ENCODE data around the gene ANKRD23. TPM values are rescaled to one million over a fixed set of nuclear protein-coding genes. Genes with fewer than 3 reads are reported as not detected.
A peak's percentile ranks its signal among the peaks of the same experiment; 100 is the strongest.
"Not testable (repeated sequence)": the region's sequence is repeated elsewhere in the genome, so short reads cannot be mapped to it uniquely, and the experiment has no call there.

Gene ANKRD23
- polyA plus RNA-seq, 1 donor = 21.3 TPM

DNA sequence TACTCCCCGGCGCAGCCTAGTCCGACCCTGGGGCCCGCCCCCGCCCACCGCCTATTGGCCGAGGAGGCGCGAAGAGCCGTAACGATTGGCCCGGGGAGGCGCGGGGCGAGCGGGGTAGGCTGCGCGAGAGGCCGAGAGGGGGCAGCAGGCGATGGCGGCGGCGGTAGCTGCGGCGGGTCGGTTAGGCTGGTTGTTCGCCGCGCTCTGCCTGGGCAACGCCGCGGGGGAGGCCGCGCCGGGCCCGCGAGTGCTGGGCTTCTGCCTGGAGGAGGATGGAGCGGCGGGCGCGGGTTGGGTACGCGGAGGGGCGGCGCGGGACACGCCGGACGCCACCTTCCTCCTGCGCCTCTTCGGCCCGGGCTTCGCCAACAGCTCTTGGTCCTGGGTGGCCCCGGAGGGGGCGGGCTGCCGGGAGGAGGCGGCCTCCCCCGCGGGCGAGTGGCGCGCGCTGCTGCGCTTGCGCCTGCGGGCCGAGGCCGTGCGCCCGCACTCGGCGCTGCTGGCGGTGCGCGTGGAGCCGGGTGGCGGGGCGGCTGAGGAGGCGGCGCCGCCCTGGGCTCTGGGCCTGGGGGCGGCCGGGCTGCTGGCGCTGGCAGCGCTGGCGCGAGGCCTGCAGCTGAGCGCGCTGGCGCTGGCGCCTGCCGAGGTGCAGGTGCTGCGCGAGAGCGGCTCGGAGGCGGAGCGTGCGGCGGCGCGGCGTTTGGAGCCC is 27.5 kb downstream of the ANKRD23 start, which contains the start of gene CNNM3:
Gene CNNM3, plus strand, starts transcription at position 142 of the 709 bp plus-strand sequence. Its CDS starts 10 bp downstream, at position 152.
- peak; percentile 59 for DNase-seq (ENCODE audit: low read depth)

DNA sequence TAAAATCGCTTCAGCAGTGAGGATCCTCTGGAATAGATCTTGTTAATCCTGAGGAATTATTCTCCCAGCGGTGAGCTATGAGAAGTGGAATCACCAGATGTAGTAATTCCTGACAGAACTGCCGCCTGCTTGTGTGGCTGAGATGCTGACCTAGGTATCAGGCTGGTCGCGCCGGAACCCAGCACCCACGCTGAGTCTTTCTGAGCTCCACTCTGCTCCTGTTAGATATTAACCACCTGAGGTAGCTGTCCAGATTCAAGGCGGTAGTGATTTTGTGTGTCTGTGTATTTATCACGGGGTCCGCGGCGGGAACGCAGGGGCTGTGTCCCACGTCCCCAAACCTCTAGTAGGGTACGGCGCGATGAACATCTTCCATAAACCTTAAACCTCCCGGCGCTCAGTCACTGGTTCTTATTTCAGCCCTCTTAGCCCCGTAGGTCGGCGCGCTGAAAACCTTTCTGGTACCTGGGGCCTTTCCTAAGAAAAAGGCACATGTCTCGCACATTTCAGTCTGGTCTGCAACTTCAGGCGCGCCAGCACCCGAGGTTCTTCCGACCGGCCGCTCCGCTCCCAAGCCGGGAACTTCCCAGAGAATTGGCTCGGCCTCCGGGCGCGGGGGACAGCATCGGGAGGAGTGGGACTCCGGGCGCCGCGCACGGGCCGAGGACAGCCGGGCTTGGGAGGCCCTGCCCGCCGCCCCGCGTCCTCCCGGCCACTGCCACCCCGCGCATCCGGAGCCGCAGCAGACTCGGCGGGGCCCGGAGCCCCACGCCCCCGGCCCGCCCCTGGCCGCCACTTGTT is 28.3 kb downstream of the ANKRD23 start:
- no peak for DNase-seq (ENCODE audit: low read depth)

GRCh38 chr2:96813656-96814055 is 30.2 kb downstream of the ANKRD23 start:
- no peak for DNase-seq (ENCODE audit: low read depth)

DNA sequence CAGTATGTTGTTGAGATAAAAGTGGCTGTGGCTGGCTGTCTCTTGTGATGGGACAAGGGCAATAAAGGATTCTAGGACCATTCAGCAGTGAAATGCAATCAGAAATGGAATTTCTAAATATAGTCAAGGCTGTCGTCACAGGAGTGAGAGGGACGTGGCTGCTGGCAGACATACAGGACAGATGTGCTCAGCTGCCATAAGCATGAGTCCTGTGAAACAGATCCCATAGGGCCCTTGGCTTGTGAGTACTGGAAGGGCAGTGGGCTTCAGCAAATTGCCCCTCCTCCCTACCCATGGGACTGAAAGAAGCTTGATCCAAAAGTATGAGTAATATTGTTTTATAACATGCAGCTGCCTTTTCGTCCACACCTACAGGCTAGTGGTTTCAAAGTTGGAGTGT is 31.9 kb downstream of the ANKRD23 start:
- DNase-seq (ENCODE audit: low read depth) = peak; percentile 81

- DNase-seq (ENCODE audit: low read depth) = no peak
These were observed 33.0 kb downstream of the ANKRD23 start for GRCh38 chr2:96810783-96811192.

GRCh38 chr2:96809951-96810782 is 33.7 kb downstream of the ANKRD23 start:
- no peak for DNase-seq (ENCODE audit: low read depth)

DNA sequence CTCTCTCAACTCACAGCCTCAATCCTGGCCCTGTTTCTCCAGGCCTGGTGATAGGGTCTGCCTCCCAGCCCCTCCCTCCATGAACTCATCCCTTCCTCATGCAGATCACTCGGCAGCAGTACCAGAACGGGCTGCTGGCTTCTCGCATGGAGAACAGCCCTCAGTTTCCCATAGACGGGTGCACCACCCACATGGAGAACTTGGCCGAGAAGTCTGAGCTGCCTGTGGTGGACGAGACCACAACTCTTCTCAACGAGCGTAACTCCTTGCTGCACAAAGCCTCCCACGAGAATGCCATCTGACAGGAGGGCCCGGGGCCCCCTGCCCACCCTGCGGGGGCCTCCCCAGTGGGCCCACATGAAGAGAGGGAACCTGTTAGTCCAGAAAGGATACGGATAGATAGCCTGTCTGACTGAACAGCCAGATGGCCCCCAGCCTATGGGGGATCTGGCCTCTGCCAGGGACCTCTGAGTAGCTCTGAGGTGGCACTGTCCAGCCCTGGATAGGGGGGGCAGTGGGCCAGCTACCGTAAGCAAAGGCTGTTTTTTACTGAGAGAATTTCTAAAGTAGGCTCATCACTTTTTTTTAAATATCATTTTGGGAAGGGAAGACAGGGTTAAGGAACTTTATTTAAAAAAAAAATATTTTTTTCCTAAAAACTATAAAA is 34.5 kb downstream of the ANKRD23 start:
- no peak for DNase-seq (ENCODE audit: low read depth)

DNA sequence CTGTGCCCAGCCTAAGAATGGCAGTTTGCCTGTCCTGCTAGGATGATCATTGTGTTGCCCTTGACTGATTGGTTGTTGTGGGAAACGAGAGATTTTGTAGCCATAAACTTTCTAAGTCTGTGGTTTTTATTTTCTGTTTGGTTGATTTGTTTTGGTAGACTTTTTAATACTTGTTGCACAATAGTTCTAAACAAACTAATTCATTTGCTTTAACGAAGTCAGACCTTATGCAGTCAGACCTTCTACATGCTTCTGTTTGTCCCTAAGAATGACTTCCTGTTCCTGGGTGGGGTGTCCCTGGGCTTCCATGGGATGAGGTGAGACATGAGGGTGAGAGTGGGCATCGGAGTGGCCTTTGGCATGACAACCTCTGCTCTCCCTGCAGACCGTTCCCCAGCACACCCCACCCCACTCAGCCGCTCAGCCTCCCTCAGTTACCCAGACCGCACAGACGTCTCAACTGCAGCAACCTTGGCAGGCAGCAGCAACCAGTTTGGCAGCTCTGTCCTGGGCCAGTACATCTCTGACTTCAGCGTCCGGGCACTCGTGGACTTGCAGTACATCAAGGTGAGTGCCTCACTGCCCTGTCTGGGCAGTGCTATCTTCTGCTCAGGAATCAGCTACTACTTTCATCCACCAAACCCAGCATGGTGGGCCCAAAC is 35.5 kb downstream of the ANKRD23 start:
- no peak for DNase-seq (ENCODE audit: low read depth)

DNA sequence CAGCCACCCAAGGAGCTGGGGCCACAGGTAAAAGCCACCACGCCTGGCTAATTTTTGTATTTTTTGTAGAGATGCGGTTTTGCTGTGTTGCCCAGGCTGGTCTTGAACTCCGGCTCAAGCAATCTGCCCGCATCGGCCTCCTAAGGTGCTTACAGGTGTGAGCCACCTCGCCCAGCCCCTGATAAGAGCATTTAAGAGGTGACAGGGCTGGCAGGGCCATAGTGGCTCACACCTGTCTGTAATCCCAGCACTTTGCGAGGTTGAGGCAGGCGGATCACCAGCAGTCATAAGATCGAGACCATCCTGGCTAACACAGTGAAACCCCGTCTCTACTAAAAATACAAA is 36.7 kb downstream of the ANKRD23 start:
- no peak for DNase-seq (ENCODE audit: low read depth)

GRCh38 chr2:96806468-96807126 is 37.2 kb downstream of the ANKRD23 start:
- DNase-seq (ENCODE audit: low read depth) = no peak

- DNase-seq (ENCODE audit: low read depth) = not testable (repeated sequence)
These were observed 37.9 kb downstream of the ANKRD23 start for GRCh38 chr2:96805946-96806345.

GRCh38 chr2:96804986-96805385 is 38.8 kb downstream of the ANKRD23 start:
- no peak for DNase-seq (ENCODE audit: low read depth)

DNA sequence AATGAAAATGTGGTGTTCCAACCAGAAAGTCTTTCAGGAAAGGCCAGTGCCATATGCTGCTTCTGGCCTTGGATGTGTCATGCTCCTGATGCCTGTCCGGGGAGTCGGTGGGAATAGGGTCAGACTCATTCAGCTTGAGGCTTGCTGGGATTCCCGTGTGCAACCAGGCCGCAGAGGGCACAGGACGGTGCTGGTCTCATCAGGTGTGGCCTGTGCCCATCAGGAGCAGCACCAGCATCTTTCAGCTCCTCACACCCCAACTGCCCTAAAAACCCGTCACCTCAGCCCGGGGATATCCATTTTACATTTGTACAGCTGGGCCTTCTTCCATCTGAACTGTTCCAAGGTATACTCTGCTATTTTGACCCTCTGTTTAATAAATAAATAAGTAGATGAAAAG is 41.1 kb downstream of the ANKRD23 start:
- DNase-seq (ENCODE audit: low read depth) = no peak

DNA sequence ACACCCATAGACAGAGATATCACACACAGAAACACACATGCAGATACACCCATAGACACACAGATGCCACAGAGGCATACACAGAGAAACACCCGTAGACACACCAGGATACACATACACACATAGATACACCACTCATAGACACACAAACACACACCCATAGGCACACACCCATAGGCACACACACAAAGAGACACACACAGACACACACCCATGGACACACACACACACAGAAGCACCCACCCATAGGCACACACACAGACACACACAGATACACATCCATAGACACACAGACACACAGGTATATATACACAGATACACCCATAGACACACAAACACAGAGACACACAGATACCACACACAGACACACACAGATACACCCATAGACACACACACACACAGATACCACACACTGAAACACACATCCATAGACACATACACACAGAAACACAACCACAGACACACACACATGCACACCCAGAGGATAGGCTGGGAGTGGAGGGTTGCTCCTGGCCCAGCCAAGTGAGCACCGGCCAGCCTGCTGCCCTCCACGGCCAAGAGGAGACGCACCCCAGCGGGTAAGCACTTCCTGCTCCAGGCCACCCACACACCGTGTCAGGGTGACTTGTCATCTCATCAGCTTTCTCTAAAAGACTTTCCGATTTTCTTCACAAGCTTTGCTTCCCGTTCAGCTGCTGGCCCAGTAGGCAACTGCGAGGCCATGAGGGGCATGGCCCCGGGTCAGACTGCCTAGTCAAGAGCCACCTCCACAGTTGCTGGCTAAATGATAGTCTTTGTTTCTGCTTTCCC is 41.8 kb downstream of the ANKRD23 start:
- DNase-seq (ENCODE audit: low read depth) = no peak

DNA sequence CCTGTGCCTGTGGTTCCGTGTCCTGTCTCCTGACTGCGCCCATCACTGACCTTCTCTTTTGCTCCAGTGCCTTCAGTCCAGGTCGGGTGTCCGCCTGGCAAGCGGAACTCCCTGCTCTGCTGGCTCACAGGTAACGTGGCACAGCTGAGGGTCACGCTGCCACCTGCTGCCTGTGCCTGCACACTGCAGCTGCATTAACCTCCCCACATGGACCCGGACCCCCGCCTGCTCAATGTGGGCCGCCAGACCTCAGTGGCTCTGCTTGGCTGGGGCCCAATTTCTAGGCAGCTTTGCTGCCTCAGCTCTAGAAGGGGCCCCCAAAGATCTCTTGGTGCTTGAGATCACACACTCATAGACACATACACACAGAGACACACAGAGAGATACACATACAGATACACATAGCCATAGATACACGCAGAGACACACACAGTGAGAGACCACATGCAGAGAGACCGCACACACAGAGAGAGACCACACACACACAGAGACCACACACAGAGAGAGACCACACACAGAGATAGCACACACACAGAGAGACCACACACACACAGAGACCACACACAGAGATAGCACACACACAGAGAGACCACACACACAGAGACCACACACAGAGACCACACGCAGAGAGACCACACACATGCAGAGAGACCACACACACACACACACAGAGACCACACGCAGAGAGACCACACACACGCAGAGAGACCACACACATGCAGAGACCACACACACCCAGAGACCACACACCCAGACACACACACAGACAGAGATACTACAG is 42.6 kb downstream of the ANKRD23 start:
- DNase-seq (ENCODE audit: low read depth) = no peak

GRCh38 chr2:96800061-96801004 is 43.5 kb downstream of the ANKRD23 start:
- DNase-seq (ENCODE audit: low read depth) = no peak

- DNase-seq (ENCODE audit: low read depth) = no peak
These were observed 44.2 kb downstream of the ANKRD23 start for GRCh38 chr2:96799623-96799935.
